GM12878 (cell line): ENCODE results near the gene C6orf89. TPM values are rescaled to one million over a fixed set of nuclear protein-coding genes. Genes with fewer than 3 reads are reported as not detected.

Source experiments
- CBFB ChIP-seq: IDR thresholded peaks from 2 replicates; pipeline ENCODE4 v1.6.1; 2016; ENCODE audit warnings: antibody characterized with exemption, low read depth
- CHD1 ChIP-seq: IDR thresholded peaks from 2 replicates; pipeline ENCODE4 v1.6.1; 2012; ENCODE audit warnings: low read depth, low read length, improper control_type of control experiment
- E4F1 ChIP-seq: fragments of 450-650 bp; IDR thresholded peaks from 2 replicates; pipeline ENCODE4 v1.6.1; 2018; ENCODE audit warnings: borderline replicate concordance, mild to moderate bottlenecking; ENCODE audit not compliant: partially characterized antibody
- EED ChIP-seq: sonication (generic); IDR thresholded peaks from 2 replicates; pipeline ENCODE4 v1.6.1; 2016; ENCODE audit warnings: antibody characterized with exemption, low read depth
- IRF4 ChIP-seq: IDR thresholded peaks from 2 replicates; pipeline ENCODE4 v1.6.1; 2011; ENCODE audit warnings: low read depth, low read length
- KAT2A ChIP-seq: conservative IDR thresholded peaks from 2 replicates; pipeline ENCODE4 v1.6.1; 2011; ENCODE audit warnings: low read depth, low read length; ENCODE audit not compliant: control insufficient read depth
- LARP7 ChIP-seq: fragments of 450-650 bp; IDR thresholded peaks from 2 replicates; pipeline ENCODE4 v1.6.1; 2017; ENCODE audit warnings: mild to moderate bottlenecking
- MEF2B ChIP-seq: fragments of 450-650 bp; IDR thresholded peaks from 2 replicates; pipeline ENCODE4 v1.6.1; 2018; ENCODE audit warnings: mild to moderate bottlenecking, moderate library complexity; ENCODE audit not compliant: partially characterized antibody, poor library complexity, severe bottlenecking
- NFIC ChIP-seq: IDR thresholded peaks from 2 replicates; pipeline ENCODE4 v1.6.1; 2012; ENCODE audit warnings: low read depth, mild to moderate bottlenecking, inconsistent platforms, low read length, moderate library complexity
- NFXL1 ChIP-seq: fragments of 450-650 bp; IDR thresholded peaks from 2 replicates; pipeline ENCODE4 v1.6.1; 2017; ENCODE audit warnings: antibody characterized with exemption, mild to moderate bottlenecking, borderline replicate concordance
- NFYB ChIP-seq: IDR thresholded peaks from 2 replicates; pipeline ENCODE4 v1.6.1; 2011; ENCODE audit warnings: low read depth, mild to moderate bottlenecking, low read length, improper control_type of control experiment, moderate library complexity; ENCODE audit not compliant: insufficient read depth
- RAD21 ChIP-seq: IDR thresholded peaks from 2 replicates; pipeline ENCODE4 v1.6.1; 2011; ENCODE audit warnings: mild to moderate bottlenecking, low read depth, low read length, moderate library complexity; ENCODE audit not compliant: insufficient read depth
- RFX5 ChIP-seq: IDR thresholded peaks from 2 replicates; pipeline ENCODE4 v1.6.1; 2011; ENCODE audit warnings: low read depth, low read length, improper control_type of control experiment
- RUNX3 ChIP-seq: IDR thresholded peaks from 2 replicates; pipeline ENCODE4 v1.6.1; 2012; ENCODE audit warnings: low read length, inconsistent platforms
- SP1 ChIP-seq: IDR thresholded peaks from one replicate; pipeline ENCODE4 v1.6.1; 2011; ENCODE audit warnings: low read depth, low read length
- TBL1XR1 ChIP-seq: IDR thresholded peaks from 2 replicates; pipeline ENCODE4 v1.6.1; 2012; ENCODE audit warnings: low read depth, low read length, improper control_type of control experiment
- YY1 ChIP-seq: IDR thresholded peaks from 2 replicates; pipeline ENCODE4 v1.6.1; 2011; ENCODE audit warnings: low read depth, mild to moderate bottlenecking, low read length
- ZBED1 ChIP-seq: IDR thresholded peaks from 2 replicates; pipeline ENCODE4 v1.6.1; 2016; ENCODE audit warnings: borderline replicate concordance
- ZNF687 ChIP-seq: fragments of 450-650 bp; IDR thresholded peaks from 2 replicates; pipeline ENCODE4 v1.6.1; 2017; ENCODE audit warnings: mild to moderate bottlenecking, moderate library complexity
- ZZZ3 ChIP-seq: IDR thresholded peaks from 2 replicates; pipeline ENCODE4 v1.6.1; 2011; ENCODE audit warnings: low read depth; ENCODE audit not compliant: control insufficient read depth, insufficient read length
- polyA plus RNA-seq, 11 experiments: library from polyadenylated mRNA; depleted of rRNA in 4 of 11; unstranded in 6 of 11; stranded (reverse) in 5 of 11; fragments of >200 nt; fragmentation: Nextera tagmentation in 4 of 11; fragmentation: Illumina TruSeq in 1 of 11; extraction: Ambion mirVana in 4 of 11; extraction: Trizol in 1 of 11; gene quantifications; 1 replicate in 1 of 11; 2 replicates in 10 of 11; pipeline versions ENCODE4 v1.2.1 to v1.2.3, GENCODE V29; 2011 to 2016; ENCODE audit warnings: inconsistent platforms in 2 of 11, missing spikeins in 2 of 11, low read depth in 1 of 11
- total RNA-seq, 4 experiments: library from RNA; depleted of rRNA in 3 of 4; stranded (reverse); fragments of >200 nt in 3 of 4; fragmentation: Illumina TruSeq in 1 of 4; extraction: Trizol in 1 of 4; gene quantifications; 2 replicates each; pipeline versions ENCODE4 v1.2.1 to v1.2.3, GENCODE V29; 2013 to 2021
- TF ChIP-seq, protein P1 (sequence below): IDR thresholded peaks from 2 replicates; pipeline ENCODE4 v1.6.1; 2012; ENCODE audit warnings: improper control_type of control experiment, low read depth, low read length; ENCODE audit not compliant: insufficient replicate concordance

Gene C6orf89
- total and polyA plus RNA-seq, 10 of the 15 experiments (the other 5 are each of a cell fraction or from before 2014, with no cell fraction given) = 10.8 to 42.7 (median 28.6) TPM

- TF ChIP-seq ZNF687 = no peak
- no peak for TF ChIP-seq RFX5
- TF ChIP-seq CHD1 = no peak
- TF ChIP-seq MEF2B = no peak
- TF ChIP-seq LARP7 = no peak
- peak; percentile 97 for TF ChIP-seq RUNX3
- no peak for TF ChIP-seq SP1
- peak; percentile 42; the same call in 1 of the 2 replicates for TF ChIP-seq NFIC
- TF ChIP-seq ZZZ3 = no peak
- TF ChIP-seq YY1 = no peak
- no peak for TF ChIP-seq ZBED1
- 0 out of 2 replicates have a peak, but pooled peaks have one; percentile 47 for TF ChIP-seq CBFB
- TF ChIP-seq, protein P1, sequence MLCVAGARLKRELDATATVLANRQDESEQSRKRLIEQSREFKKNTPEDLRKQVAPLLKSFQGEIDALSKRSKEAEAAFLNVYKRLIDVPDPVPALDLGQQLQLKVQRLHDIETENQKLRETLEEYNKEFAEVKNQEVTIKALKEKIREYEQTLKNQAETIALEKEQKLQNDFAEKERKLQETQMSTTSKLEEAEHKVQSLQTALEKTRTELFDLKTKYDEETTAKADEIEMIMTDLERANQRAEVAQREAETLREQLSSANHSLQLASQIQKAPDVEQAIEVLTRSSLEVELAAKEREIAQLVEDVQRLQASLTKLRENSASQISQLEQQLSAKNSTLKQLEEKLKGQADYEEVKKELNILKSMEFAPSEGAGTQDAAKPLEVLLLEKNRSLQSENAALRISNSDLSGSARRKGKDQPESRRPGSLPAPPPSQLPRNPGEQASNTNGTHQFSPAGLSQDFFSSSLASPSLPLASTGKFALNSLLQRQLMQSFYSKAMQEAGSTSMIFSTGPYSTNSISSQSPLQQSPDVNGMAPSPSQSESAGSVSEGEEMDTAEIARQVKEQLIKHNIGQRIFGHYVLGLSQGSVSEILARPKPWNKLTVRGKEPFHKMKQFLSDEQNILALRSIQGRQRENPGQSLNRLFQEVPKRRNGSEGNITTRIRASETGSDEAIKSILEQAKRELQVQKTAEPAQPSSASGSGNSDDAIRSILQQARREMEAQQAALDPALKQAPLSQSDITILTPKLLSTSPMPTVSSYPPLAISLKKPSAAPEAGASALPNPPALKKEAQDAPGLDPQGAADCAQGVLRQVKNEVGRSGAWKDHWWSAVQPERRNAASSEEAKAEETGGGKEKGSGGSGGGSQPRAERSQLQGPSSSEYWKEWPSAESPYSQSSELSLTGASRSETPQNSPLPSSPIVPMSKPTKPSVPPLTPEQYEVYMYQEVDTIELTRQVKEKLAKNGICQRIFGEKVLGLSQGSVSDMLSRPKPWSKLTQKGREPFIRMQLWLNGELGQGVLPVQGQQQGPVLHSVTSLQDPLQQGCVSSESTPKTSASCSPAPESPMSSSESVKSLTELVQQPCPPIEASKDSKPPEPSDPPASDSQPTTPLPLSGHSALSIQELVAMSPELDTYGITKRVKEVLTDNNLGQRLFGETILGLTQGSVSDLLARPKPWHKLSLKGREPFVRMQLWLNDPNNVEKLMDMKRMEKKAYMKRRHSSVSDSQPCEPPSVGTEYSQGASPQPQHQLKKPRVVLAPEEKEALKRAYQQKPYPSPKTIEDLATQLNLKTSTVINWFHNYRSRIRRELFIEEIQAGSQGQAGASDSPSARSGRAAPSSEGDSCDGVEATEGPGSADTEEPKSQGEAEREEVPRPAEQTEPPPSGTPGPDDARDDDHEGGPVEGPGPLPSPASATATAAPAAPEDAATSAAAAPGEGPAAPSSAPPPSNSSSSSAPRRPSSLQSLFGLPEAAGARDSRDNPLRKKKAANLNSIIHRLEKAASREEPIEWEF = no peak
- TF ChIP-seq KAT2A = no peak
- TF ChIP-seq EED = 0 out of 2 replicates have a peak, but pooled peaks have one; percentile 26
- no peak for TF ChIP-seq NFXL1
- peak; percentile 30; the same call in 1 of the 2 replicates for TF ChIP-seq TBL1XR1
- 0 out of 2 replicates have a peak, but pooled peaks have one; percentile 31 for TF ChIP-seq NFYB
- TF ChIP-seq E4F1 = no peak
- TF ChIP-seq IRF4 = 0 out of 2 replicates have a peak, but pooled peaks have one; percentile 32
- TF ChIP-seq RAD21 = peak; percentile 38; the same call in 1 of the 2 replicates
Measured at GRCh38 chr6:36912586-36912985, 26.8 kb downstream of the C6orf89 start (continued).
